ENCODE results near the gene HTRA2.
A peak's percentile ranks its signal among the peaks of the same experiment; 100 is the strongest.

HTRA2 gene

DNA sequence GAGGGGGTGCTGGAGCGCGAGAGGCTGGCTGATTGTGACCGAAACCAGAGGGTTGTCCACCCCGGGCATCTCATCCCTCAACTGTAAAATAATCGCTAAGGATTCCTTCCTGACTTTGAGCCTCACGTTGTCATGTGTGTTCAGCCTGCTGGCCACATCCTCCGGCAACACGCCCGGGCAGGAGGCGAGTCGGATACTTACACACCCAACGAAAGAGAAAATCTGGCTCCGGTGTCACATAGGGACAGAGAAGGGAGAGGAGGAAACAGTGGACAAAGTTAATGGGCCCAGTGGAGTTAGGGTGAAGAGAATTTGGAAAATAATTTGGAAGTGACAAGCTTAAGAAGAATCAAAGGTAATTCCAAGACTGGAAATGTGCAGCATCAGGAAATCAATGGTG, 13.1 kb upstream of the HTRA2 start:
- H2BK12ac ChIP-seq (ENCODE audit: low read length): no peak overlapping the region
- H3K36me3 ChIP-seq (replicated peaks in 1 of 2; ENCODE audit: control insufficient read depth in 2 of 2, insufficient read depth in 2 of 2, low read length in 2 of 2): no peaks in the 10 kb centered on the region
- H3K23ac ChIP-seq (ENCODE audit: low read depth, low read length, poor library complexity): no peak overlapping the region
- no peak overlapping the region for H4K8ac ChIP-seq (ENCODE audit: low read depth, low read length)
- no peak overlapping the region for H3K4me2 ChIP-seq (ENCODE audit: insufficient read depth, low read length, poor library complexity, severe bottlenecking)
- no peak overlapping the region for H4K91ac ChIP-seq (ENCODE audit: low read depth, low read length, poor library complexity)
- H3K9ac ChIP-seq (ENCODE audit: low read depth, low read length, poor library complexity): no peak overlapping the region
- no peak for DNase-seq (ENCODE audit: low spot score)
- no peak overlapping the region for H2BK5ac ChIP-seq (ENCODE audit: low read length)
- H3K27me3 ChIP-seq (ENCODE audit: control insufficient read depth in 3 of 3, insufficient read depth in 3 of 3, low read depth in 1 of 3, low read length in 3 of 3): peaks cover 44 to 98% (median 85%) of the 10 kb centered on the region in 3 experiments
- H2AFZ ChIP-seq (ENCODE audit: low read length): peak overlapping the region; percentile 88
- H3K4me1 ChIP-seq (ENCODE audit: control insufficient read depth in 2 of 2, insufficient read depth in 1 of 2, low read depth in 1 of 2, low read length in 2 of 2): peaks cover 2 to 4% of the 10 kb centered on the region in 2 donors
- no peak overlapping the region for H3K4me3 ChIP-seq (ENCODE audit: low read length in 2 of 2)
- no peak overlapping the region for H3K14ac ChIP-seq (ENCODE audit: low read length)
- peaks cover 5 to 10% of the 10 kb centered on the region in 2 donors for H3K9me3 ChIP-seq (replicated peaks in 1 of 2; ENCODE audit: control insufficient read depth in 2 of 2, insufficient read depth in 1 of 2, low read depth in 1 of 2, low read length in 2 of 2)
- no peak overlapping the region for H3K4ac ChIP-seq (ENCODE audit: low read length)
- H3K27ac ChIP-seq (replicated peaks; ENCODE audit: low read length): no peak overlapping the region
- H2AK5ac ChIP-seq (ENCODE audit: low read depth, low read length): no peak overlapping the region
- H3K18ac ChIP-seq (ENCODE audit: low read length): no peak overlapping the region
- no CpG with 5 or more reads among the region's 13 CpGs for WGBS, 2 donors (ENCODE audit: extremely low coverage in 2 of 2, insufficient read length in 2 of 2, insufficient replicate concordance in 1 of 2)
- H2BK120ac ChIP-seq (ENCODE audit: low read depth, low read length): no peak overlapping the region
- H3K79me1 ChIP-seq (ENCODE audit: low read depth, low read length): no peaks in the 10 kb centered on the region
- no peak overlapping the region for H2BK15ac ChIP-seq (ENCODE audit: low read length)

- Histone ChIP-seq H2AFZ (ENCODE audit: low read length) (no peak overlapping the region), H3K79me1 (ENCODE audit: low read depth, low read length) (no peaks in the 10 kb centered on the region), H3K36me3 (replicated peaks in 1 of 2; ENCODE audit: control insufficient read depth in 2 of 2, insufficient read depth in 2 of 2, low read length in 2 of 2) (peaks cover 17 to 21% of the 10 kb centered on the region in 2 donors), H3K27me3 (ENCODE audit: control insufficient read depth in 3 of 3, insufficient read depth in 3 of 3, low read depth in 1 of 3, low read length in 3 of 3) (peaks cover 0 to 58% (median 34%) of the 10 kb centered on the region in 3 experiments), H3K4me1 (ENCODE audit: control insufficient read depth in 2 of 2, insufficient read depth in 1 of 2, low read depth in 1 of 2, low read length in 2 of 2) (no peaks in the 10 kb centered on the region), H2BK15ac (ENCODE audit: low read length) (no peak overlapping the region), H3K18ac (ENCODE audit: low read length) (no peak overlapping the region), H3K14ac (ENCODE audit: low read length) (no peak overlapping the region), H2BK12ac (ENCODE audit: low read length) (no peak overlapping the region), H4K91ac (ENCODE audit: low read depth, low read length, poor library complexity) (no peak overlapping the region), H3K4me2 (ENCODE audit: insufficient read depth, low read length, poor library complexity, severe bottlenecking) (no peak overlapping the region), H3K27ac (replicated peaks; ENCODE audit: low read length) (no peak overlapping the region), H2AK5ac (ENCODE audit: low read depth, low read length) (no peak overlapping the region), H3K23ac (ENCODE audit: low read depth, low read length, poor library complexity) (no peak overlapping the region), H3K9ac (ENCODE audit: low read depth, low read length, poor library complexity) (no peak overlapping the region), H3K4ac (ENCODE audit: low read length) (no peak overlapping the region), H3K4me3 (ENCODE audit: low read length in 2 of 2) (no peak overlapping the region), H2BK5ac (ENCODE audit: low read length) (no peak overlapping the region), H4K8ac (ENCODE audit: low read depth, low read length) (no peak overlapping the region), H2BK120ac (ENCODE audit: low read depth, low read length) (no peak overlapping the region), H3K9me3 (replicated peaks in 1 of 2; ENCODE audit: control insufficient read depth in 2 of 2, insufficient read depth in 1 of 2, low read depth in 1 of 2, low read length in 2 of 2) (peaks cover 0 to 3% of the 10 kb centered on the region in 2 donors)
- no peak for DNase-seq (ENCODE audit: low spot score)
- WGBS, 2 donors (ENCODE audit: extremely low coverage in 2 of 2, insufficient read length in 2 of 2, insufficient replicate concordance in 1 of 2): no CpG with 5 or more reads among the region's 3 CpGs
These were observed 7.2 kb upstream of the HTRA2 start for GRCh38 chr2:74522516-74522915.

DNA sequence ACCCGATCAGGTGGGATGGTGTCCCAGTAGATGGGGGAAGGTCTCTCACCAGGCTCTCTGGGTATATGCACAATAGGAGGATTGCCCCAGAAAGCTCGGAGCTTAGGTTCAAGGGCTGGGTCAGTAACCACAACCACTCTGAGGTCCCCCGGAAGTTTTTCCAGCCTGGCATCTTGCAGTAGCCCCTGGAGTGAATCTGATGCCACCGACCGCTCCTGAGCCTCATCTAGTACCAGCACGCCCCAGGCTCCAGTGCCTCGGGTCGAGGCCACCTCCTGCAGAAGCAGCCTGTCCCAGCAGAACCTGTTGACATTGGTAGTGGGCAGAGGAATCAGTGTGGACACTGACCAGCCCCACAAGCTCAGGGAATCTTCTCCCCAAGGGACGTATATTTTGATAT, 5.7 kb upstream of the HTRA2 start:
- Histone ChIP-seq H2BK12ac (ENCODE audit: low read length) (no peak overlapping the region), H3K4me3 (ENCODE audit: low read length in 2 of 2) (no peak overlapping the region), H2AFZ (ENCODE audit: low read length) (no peak overlapping the region), H3K4ac (ENCODE audit: low read length) (no peak overlapping the region), H2AK5ac (ENCODE audit: low read depth, low read length) (no peak overlapping the region), H3K4me2 (ENCODE audit: insufficient read depth, low read length, poor library complexity, severe bottlenecking) (no peak overlapping the region), H3K9me3 (replicated peaks in 1 of 2; ENCODE audit: control insufficient read depth in 2 of 2, insufficient read depth in 1 of 2, low read depth in 1 of 2, low read length in 2 of 2) (peaks cover 0 to 2% of the 10 kb centered on the region in 2 donors), H3K79me1 (ENCODE audit: low read depth, low read length) (peaks cover 4% of the 10 kb centered on the region), H3K27me3 (ENCODE audit: control insufficient read depth in 3 of 3, insufficient read depth in 3 of 3, low read depth in 1 of 3, low read length in 3 of 3) (peaks cover 0 to 43% (median 19%) of the 10 kb centered on the region in 3 experiments), H3K14ac (ENCODE audit: low read length) (no peak overlapping the region), H3K18ac (ENCODE audit: low read length) (no peak overlapping the region), H3K9ac (ENCODE audit: low read depth, low read length, poor library complexity) (no peak overlapping the region), H3K23ac (ENCODE audit: low read depth, low read length, poor library complexity) (no peak overlapping the region), H4K8ac (ENCODE audit: low read depth, low read length) (no peak overlapping the region), H3K36me3 (replicated peaks in 1 of 2; ENCODE audit: control insufficient read depth in 2 of 2, insufficient read depth in 2 of 2, low read length in 2 of 2) (peaks cover 25 to 30% of the 10 kb centered on the region in 2 donors), H4K91ac (ENCODE audit: low read depth, low read length, poor library complexity) (no peak overlapping the region), H2BK120ac (ENCODE audit: low read depth, low read length) (no peak overlapping the region), H3K4me1 (ENCODE audit: control insufficient read depth in 2 of 2, insufficient read depth in 1 of 2, low read depth in 1 of 2, low read length in 2 of 2) (peaks cover 6 to 8% of the 10 kb centered on the region in 2 donors), H2BK15ac (ENCODE audit: low read length) (no peak overlapping the region), H2BK5ac (ENCODE audit: low read length) (no peak overlapping the region), H3K27ac (replicated peaks; ENCODE audit: low read length) (no peak overlapping the region)
- DNase-seq (ENCODE audit: low spot score): no peak
- no CpG with 5 or more reads among the region's 9 CpGs for WGBS, 2 donors (ENCODE audit: extremely low coverage in 2 of 2, insufficient read length in 2 of 2, insufficient replicate concordance in 1 of 2)

GRCh38 chr2:74524955-74525716, 4.6 kb upstream of the HTRA2 start:
- Histone ChIP-seq H2BK15ac (ENCODE audit: low read length) (no peak overlapping the region), H3K9me3 (replicated peaks in 1 of 2; ENCODE audit: control insufficient read depth in 2 of 2, insufficient read depth in 1 of 2, low read depth in 1 of 2, low read length in 2 of 2) (peaks cover 0 to 2% of the 10 kb centered on the region in 2 donors), H2AK5ac (ENCODE audit: low read depth, low read length) (no peak overlapping the region), H3K4me1 (ENCODE audit: control insufficient read depth in 2 of 2, insufficient read depth in 1 of 2, low read depth in 1 of 2, low read length in 2 of 2) (peaks cover 6 to 8% of the 10 kb centered on the region in 2 donors), H2BK12ac (ENCODE audit: low read length) (no peak overlapping the region), H3K4me3 (ENCODE audit: low read length in 2 of 2) (no peak overlapping the region), H4K8ac (ENCODE audit: low read depth, low read length) (no peak overlapping the region), H3K27ac (replicated peaks; ENCODE audit: low read length) (no peak overlapping the region), H3K23ac (ENCODE audit: low read depth, low read length, poor library complexity) (no peak overlapping the region), H3K9ac (ENCODE audit: low read depth, low read length, poor library complexity) (no peak overlapping the region), H3K27me3 (ENCODE audit: control insufficient read depth in 3 of 3, insufficient read depth in 3 of 3, low read depth in 1 of 3, low read length in 3 of 3) (peaks cover 0 to 32% (median 8%) of the 10 kb centered on the region in 3 experiments), H2BK120ac (ENCODE audit: low read depth, low read length) (no peak overlapping the region), H3K18ac (ENCODE audit: low read length) (no peak overlapping the region), H4K91ac (ENCODE audit: low read depth, low read length, poor library complexity) (no peak overlapping the region), H2AFZ (ENCODE audit: low read length) (no peak overlapping the region), H3K4me2 (ENCODE audit: insufficient read depth, low read length, poor library complexity, severe bottlenecking) (no peak overlapping the region), H3K79me1 (ENCODE audit: low read depth, low read length) (peaks cover 5% of the 10 kb centered on the region), H3K14ac (ENCODE audit: low read length) (no peak overlapping the region), H3K4ac (ENCODE audit: low read length) (no peak overlapping the region), H2BK5ac (ENCODE audit: low read length) (no peak overlapping the region), H3K36me3 (replicated peaks in 1 of 2; ENCODE audit: control insufficient read depth in 2 of 2, insufficient read depth in 2 of 2, low read length in 2 of 2) (peaks cover 25 to 30% of the 10 kb centered on the region in 2 donors)
- WGBS, 2 donors (ENCODE audit: extremely low coverage in 2 of 2, insufficient read length in 2 of 2, insufficient replicate concordance in 1 of 2): no CpG with 5 or more reads among the region's 10 CpGs
- no peak for DNase-seq (ENCODE audit: low spot score)

Measured in neuronal stem cell (in vitro differentiated cells).